Kasumi-1 (cell line): ENCODE data around the gene SREBF1.

ENCODE experiments used
- DNase-seq, 2 experiments: peaks; one replicate each; lab custom pipeline; 2025; lab: John Stamatoyannopoulos, UW

SREBF1 gene

GRCh38 chr17:17781591-17782496 lies 54.9 kb downstream of the SREBF1 start:
- no peak for DNase-seq

GRCh38 chr17:17780922-17781590 lies 55.7 kb downstream of the SREBF1 start:
- peak; percentile 29 to 54 for DNase-seq

- no peak for DNase-seq
Observed at GRCh38 chr17:17779015-17779611, 57.7 kb downstream of the SREBF1 start.

DNA sequence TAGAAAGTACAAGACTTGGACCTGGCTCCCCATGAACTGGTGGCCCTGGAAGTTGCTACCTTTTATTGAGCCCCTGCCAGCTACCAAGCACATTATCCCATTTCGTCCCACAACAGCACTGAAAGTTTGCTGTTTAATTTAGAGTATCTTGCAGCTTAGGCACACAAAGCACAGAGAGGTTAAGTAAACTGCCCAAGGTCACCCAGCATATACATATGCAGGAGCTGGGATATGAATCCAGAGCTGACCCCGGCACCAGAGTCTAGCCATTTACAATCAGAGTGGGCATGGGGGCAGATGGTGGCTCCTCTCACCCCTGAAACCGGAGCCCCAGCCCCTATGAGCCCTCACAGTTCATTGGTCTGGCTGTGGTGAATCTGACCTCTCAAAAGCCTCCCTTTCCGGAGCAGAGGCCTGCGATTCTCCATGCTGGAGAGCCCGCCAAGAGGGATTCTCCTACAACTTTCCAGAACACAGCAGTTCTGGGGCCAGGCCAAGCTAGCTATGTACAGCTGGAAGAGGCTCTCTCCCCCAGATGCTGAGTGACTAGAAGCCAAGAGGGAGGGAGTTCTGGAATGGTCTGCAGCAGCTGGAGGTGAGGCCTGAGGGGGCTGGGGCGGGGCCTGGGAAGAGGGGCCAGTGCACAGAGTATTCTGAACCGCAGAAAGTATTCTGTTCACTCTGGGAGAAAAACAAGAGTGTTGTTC lies 58.3 kb downstream of the SREBF1 start:
- no peak for DNase-seq

GRCh38 chr17:17776889-17777288 lies 59.9 kb downstream of the SREBF1 start:
- no peak for DNase-seq

DNA sequence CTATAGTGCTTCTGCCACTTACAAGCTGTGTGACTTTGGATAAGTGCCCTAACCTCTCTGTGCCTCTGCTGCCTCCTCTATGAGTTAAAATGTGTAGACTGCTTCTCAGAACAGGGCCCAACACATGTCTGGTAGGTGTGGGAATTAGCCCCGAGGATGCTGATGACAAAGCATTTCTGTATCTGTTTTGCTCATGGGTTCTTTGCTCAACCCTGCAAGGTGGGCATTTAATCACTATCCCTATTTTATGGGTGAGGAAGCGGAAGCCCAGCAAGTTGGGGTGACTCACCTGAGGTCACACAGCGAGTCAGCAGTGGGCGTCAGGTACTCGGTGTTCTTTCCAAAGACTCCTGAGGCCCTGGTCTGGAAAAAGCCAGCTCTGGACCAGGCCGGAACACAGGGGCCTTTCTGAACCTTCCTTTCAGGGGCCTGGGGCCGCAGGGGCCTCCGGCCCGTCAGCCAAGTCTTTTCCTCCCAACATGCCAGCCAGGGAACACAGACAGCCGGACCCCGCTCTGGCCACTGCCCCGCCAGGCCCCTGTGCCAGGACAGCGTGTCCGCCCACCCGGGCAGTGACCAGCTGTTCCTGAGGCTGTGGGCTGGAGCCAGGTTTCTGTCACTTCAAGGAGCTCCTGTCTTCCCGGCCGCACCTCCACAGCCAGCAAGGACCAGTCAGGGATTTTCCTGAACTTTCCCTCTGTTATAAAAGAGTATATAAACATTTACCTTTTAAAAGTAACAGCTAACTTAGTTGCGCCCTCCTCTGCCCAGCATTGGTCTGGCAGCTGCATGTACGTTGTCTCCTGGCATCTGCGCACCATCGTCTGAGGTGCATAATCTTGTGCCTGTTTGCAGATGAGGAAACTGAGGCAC lies 62.5 kb downstream of the SREBF1 start:
- DNase-seq = no peak

DNA sequence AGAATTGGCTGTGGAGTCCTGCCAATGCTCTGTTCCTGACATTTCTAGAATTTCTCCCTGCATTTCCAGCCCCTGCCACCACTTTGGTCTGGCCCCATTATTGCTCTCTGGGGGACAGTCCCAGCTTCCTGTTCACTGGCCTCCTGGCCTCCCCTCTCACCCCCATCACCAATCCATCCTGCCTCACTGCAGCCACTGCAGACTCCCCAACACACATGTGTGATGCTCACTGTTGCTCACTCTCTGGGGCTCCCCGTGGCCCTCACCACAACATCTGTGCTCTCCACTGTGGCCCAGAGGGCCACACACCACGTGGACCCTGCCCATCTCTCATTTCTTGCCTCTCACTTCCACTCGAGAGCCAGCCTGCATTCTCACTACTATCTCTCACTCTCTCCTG lies 64.6 kb downstream of the SREBF1 start:
- DNase-seq = no peak

DNA sequence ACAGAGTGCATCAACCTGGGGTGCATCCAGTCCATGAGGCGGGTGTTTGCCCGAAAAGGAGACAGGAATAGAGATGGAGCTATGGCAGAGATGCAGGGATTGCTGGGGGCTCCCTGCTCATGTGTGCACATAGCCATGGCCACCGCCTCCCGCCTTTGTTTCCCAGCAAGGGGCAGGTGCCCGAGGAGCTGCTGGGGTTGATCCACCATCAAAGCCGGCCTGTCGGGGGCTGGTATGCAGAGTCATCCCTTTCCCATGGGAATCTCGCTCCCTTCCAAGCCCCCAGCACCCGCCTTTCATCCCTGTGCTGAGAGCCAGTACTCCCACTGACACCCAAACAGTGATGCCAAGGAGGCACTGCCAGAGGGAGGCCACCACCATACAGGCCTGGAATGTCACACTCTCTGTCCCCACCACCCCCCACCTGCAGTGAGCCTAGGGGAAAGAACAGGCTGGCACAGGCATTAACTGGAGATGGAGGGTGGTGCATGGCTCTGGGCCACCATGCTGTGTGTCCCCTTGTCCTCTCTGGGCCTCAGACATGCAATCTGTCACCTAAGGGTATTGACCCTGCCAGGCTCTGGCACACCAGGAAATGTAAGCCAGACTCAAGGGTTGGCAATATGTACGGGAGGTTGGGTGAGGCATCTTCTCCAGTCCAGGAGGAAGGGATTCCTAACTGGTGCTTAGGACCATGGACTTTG lies 65.1 kb downstream of the SREBF1 start:
- no peak for DNase-seq

DNA sequence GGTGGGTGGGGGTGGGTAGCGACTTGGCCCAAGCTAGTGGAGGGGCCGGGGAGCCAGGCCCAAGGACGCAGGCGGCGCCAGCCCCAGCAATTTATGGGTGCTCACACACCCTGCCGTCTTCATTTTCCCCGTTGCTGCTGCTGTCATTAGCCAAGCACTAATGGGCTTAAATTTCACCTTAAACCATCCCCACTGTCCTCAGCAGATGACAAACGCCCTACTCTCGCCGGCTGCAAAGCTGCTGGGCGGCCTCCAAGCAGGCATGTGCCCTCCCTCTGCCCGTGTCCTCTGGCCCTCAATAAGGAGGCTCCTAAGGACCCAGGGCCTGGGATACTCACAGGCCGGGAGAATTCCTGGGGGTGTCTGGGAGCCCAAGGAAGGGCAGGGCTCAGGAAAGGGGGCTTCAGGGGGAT lies 66.1 kb downstream of the SREBF1 start:
- DNase-seq = no peak

DNA sequence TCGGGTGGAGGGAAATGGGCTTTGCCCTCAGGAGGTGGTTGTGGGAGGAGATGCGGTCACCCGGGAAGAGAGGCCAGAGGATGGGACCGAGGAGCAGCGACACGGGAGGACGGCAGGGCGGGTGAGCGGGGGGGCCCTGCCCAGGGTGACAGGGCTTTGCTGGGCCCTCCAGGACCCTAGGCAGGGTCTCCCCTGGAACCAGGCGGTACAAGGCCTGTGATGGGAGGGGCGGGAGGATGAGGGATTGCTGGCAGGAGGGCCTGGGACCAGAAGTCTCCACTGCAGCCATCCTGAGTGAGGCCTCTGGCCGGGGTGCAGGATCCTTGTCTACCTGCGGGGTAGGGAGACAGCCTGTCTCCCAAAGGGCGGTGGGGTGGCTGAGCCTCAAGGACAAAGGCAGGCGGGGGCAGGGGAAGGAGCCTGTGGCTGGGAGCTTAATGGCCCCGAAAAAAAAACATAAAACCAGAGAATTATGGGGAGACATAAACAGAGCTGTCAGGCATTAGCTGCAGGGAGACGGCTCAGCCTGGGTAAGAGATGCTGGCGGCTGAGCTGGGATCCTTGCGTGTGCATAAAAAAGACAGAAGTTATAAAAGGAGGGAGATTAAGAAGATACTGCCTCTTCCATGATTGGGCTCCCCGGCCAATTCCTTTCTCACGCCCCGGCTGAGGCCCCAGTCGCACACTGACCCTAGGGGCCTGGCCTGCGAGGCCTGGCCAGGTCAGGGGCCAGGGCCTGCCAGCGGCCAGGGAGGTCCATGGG lies 66.7 kb downstream of the SREBF1 start:
- no peak for DNase-seq

- DNase-seq = no peak
Observed at GRCh38 chr17:17768424-17769088, 68.2 kb downstream of the SREBF1 start.

DNA sequence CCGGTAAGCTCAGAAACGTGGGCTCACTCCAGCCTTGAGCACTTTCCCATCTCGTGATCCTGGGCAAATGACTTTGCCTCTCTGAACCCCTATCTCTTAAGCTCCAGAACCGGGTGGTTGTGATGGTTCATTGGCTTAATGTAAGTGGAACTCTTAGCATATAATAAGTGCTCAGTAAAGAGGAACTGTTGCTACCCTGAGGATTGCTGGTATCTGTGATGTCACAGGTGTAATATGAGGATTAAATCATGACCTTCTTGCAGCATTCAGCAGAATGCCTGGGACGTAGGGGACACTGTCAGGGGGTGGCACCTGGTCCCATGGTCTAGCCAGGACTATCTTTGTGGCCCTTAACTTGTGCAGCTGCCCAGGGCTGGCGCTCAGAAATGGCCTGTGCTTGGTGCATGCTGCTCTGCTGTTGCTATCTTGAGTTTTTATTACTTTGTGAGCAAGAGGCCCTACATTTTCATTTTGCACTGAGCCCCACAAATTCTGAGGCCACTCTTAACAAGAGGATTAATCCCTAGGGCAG lies 68.8 kb downstream of the SREBF1 start:
- DNase-seq = no peak

- DNase-seq = no peak
Observed at GRCh38 chr17:17767154-17767869, 69.5 kb downstream of the SREBF1 start.

- DNase-seq = no peak
Observed at GRCh38 chr17:17766744-17767120, 70.1 kb downstream of the SREBF1 start.

DNA sequence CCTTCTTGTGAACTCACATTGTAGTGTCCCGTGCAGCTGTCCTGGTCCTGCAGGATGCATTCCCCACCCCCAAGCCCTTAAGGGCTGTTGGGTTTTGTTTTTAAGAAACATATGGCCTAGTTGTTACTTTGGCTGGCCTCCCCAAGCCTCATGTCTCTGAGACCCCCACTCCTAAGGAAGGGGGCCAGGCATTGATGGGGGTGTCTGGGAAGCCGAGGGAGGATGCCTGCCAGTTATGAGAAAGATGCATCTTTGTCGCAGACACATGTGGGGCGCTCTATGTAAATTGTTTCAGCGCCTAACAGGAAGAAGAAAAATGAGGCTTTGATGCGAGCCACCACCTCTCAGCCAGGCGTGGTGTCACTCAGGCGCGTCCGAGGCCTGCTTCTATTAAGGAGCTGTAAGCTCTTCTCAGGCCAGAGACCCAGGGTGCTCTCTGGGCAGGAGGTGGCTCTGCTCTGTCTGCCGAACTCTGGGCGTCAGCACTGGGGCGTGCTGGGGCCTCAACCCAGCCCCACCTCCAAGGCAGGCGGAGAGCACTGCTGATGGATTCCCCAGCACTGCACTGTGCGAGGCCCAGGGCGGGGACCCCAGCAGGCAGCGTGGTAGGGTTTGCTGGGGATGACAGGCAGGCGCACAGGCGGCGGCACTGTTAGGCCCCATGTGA lies 70.6 kb downstream of the SREBF1 start:
- no peak for DNase-seq

DNA sequence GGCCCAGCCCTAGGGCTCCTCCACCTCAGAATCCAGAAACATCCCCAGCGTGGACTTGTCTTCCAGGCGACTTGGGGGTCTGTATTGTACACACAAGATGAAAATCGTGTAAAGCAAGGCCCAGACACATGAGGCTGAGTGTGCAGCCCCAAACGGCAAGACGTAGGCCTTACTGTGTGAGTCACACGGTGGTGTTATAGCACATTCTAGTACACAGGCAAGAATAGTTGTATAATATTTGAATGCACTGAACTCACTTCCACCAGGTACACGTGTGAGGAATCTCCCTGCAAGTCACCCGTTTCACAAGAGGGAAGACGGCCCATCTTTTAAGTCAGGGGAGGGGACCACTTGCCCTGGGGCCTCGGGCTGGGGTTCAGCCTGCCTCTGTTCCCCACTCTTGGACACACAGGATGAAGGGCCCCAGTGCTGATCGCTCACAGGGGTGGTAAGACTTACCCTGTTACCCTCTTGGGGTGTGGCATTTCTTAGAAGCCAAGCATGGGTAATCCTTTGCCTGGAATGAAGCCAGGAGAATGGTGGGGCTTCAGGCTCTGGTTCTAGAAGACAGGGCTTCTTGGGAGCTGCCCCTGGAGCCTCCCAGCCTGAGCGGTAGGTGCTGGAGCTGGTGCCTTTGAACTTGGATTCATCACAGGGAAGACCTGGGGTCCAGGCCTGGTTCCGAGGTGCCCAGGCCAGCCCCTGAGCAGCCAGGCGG lies 71.3 kb downstream of the SREBF1 start:
- DNase-seq = no peak

DNA sequence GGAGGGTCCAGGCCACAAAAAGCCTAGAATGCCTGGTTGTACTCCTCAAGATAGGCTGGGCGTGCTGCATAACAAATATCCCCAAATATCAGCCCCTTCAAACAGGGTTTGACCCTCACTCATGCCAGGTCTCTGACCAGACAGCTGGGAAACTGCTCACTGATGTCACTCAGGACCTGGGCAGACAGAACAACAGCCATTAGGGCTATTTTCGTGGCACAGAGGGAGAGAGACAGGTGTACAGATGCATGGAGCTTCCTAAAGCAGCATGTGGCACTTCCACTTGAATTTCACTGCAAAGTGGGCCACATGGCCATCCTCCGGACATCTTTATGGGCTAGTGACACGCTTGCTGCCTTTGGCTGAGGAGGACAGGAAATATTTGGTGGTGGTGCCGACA lies 73.1 kb downstream of the SREBF1 start:
- DNase-seq = no peak
